Astrocyte (in vitro differentiated cells and primary cell): ENCODE data around the gene PRRX2. TPM values are rescaled to one million over a fixed set of nuclear protein-coding genes. Genes with fewer than 3 reads are reported as not detected.

Experiments used
- DNase-seq: peaks from one replicate; pipeline ENCODE4 v3.0.0-alpha.2; 2010; ENCODE audit warnings: low read depth
- FAIRE-seq: peaks from 2 replicates; lab custom pipeline; 2011; peaks lifted over from hg19 to GRCh38; lab: Jason Lieb, UNC
- H2AFZ ChIP-seq: 2 replicates; pipeline ENCODE4 v1.6.0; 2012; ENCODE audit warnings: low read depth, low read length, inconsistent platforms
- H3K27ac ChIP-seq: 2 replicates; pipeline ENCODE4 v1.5.1; 2011; ENCODE audit warnings: low read depth, low read length, inconsistent platforms
- H3K27me3 ChIP-seq: 2 replicates; pipeline ENCODE4 v1.6.0; 2011; ENCODE audit warnings: low read length, inconsistent platforms; ENCODE audit not compliant: insufficient read depth
- H3K36me3 ChIP-seq: 2 replicates; pipeline ENCODE4 v1.5.1; 2011; ENCODE audit warnings: low read length, inconsistent platforms; ENCODE audit not compliant: insufficient read depth
- H3K4me1 ChIP-seq: 2 replicates; pipeline ENCODE4 v1.5.1; 2011; ENCODE audit warnings: low read length, inconsistent platforms; ENCODE audit not compliant: insufficient read depth
- H3K4me2 ChIP-seq: 2 replicates; pipeline ENCODE4 v1.6.0; 2012; ENCODE audit warnings: low read length, inconsistent platforms
- H3K4me3 ChIP-seq: 2 replicates; pipeline ENCODE4 v1.5.1; 2011; ENCODE audit warnings: low read depth, mild to moderate bottlenecking, low read length, inconsistent platforms; ENCODE audit not compliant: insufficient read depth
- H3K79me2 ChIP-seq: 2 replicates; pipeline ENCODE4 v1.6.0; 2012; ENCODE audit warnings: mild to moderate bottlenecking, low read length, inconsistent platforms; ENCODE audit not compliant: insufficient read depth
- H3K9ac ChIP-seq: 2 replicates; pipeline ENCODE4 v1.6.0; 2012; ENCODE audit warnings: mild to moderate bottlenecking, low read length, inconsistent platforms
- H3K9me3 ChIP-seq: 2 replicates; pipeline ENCODE4 v1.5.1; 2012; ENCODE audit warnings: low read depth, mild to moderate bottlenecking, low read length, inconsistent platforms; ENCODE audit not compliant: insufficient read depth
- H4K20me1 ChIP-seq: 2 replicates; pipeline ENCODE4 v1.6.0; 2012; ENCODE audit warnings: low read length, inconsistent platforms; ENCODE audit not compliant: insufficient read depth
- H3K27ac Mint-ChIP-seq: one replicate; pipeline ENCODE4 v1.8.0; 2021; ENCODE audit warnings: mild to moderate bottlenecking, mixed read lengths; ENCODE audit not compliant: unreplicated experiment
- H3K27me3 Mint-ChIP-seq: one replicate; pipeline ENCODE4 v1.8.0; 2021; ENCODE audit warnings: low read depth, mixed read lengths; ENCODE audit not compliant: unreplicated experiment
- H3K36me3 Mint-ChIP-seq: one replicate; pipeline ENCODE4 v1.8.0; 2021; ENCODE audit warnings: low read depth, mixed read lengths; ENCODE audit not compliant: unreplicated experiment
- H3K4me1 Mint-ChIP-seq: one replicate; pipeline ENCODE4 v1.8.0; 2021; ENCODE audit warnings: low read depth, mixed read lengths; ENCODE audit not compliant: unreplicated experiment
- H3K4me3 Mint-ChIP-seq: one replicate; pipeline ENCODE4 v1.8.0; 2021; ENCODE audit warnings: mild to moderate bottlenecking, moderate library complexity, mixed read lengths; ENCODE audit not compliant: unreplicated experiment
- H3K9me3 Mint-ChIP-seq: one replicate; pipeline ENCODE4 v1.8.0; 2021; ENCODE audit warnings: mild to moderate bottlenecking, mixed read lengths; ENCODE audit not compliant: unreplicated experiment
- CTCF ChIP-seq: IDR thresholded peaks from 2 replicates; pipeline ENCODE4 v1.5.1; 2011; ENCODE audit warnings: low read depth, mild to moderate bottlenecking, inconsistent platforms, low read length, moderate library complexity; ENCODE audit not compliant: insufficient read depth
- EZH2 ChIP-seq: IDR thresholded peaks from 2 replicates; pipeline ENCODE4 v1.6.1; 2012; ENCODE audit warnings: mild to moderate bottlenecking, low read length, inconsistent platforms; ENCODE audit not compliant: insufficient read depth
- total RNA-seq: library from RNA; stranded (reverse); gene quantifications from 2 replicates; pipeline ENCODE4 v1.2.1, GENCODE V29; 2021

PRRX2 gene
- total RNA-seq, 1 donor from 2014 or later: not detected

GRCh38 chr9:129639034-129639630 is 26.3 kb upstream of the PRRX2 start:
- no peak overlapping the region for H3K4me3 Mint-ChIP-seq
- H3K36me3 Mint-ChIP-seq: peaks cover 8% of the 10 kb centered on the region
- DNase-seq: no peak
- H3K4me1 ChIP-seq: peaks cover 20% of the 10 kb centered on the region
- no peak overlapping the region for H3K4me3 ChIP-seq
- no peaks in the 10 kb centered on the region for H3K9me3 ChIP-seq
- FAIRE-seq: no peak
- H4K20me1 ChIP-seq: peaks cover 68% of the 10 kb centered on the region
- no peaks in the 10 kb centered on the region for H3K9me3 Mint-ChIP-seq
- peak overlapping the region; percentile 94 for H3K9ac ChIP-seq
- no peak overlapping the region for H3K27ac ChIP-seq
- peak overlapping the region; percentile 41 for H3K27ac Mint-ChIP-seq
- H3K36me3 ChIP-seq: peaks cover 19% of the 10 kb centered on the region
- H3K4me1 Mint-ChIP-seq: peaks cover 11% of the 10 kb centered on the region
- no peaks in the 10 kb centered on the region for H3K27me3 ChIP-seq
- peaks cover 70% of the 10 kb centered on the region for H3K79me2 ChIP-seq
- no peak overlapping the region for H3K4me2 ChIP-seq
- no peaks in the 10 kb centered on the region for H3K27me3 Mint-ChIP-seq
- H2AFZ ChIP-seq: no peak overlapping the region
- TF ChIP-seq EZH2 (no peak), CTCF (no peak)

- TF ChIP-seq CTCF (no peak), EZH2 (no peak)
- no peak overlapping the region for H2AFZ ChIP-seq
- no peak overlapping the region for H3K27ac ChIP-seq
- H3K36me3 Mint-ChIP-seq: peaks cover 8% of the 10 kb centered on the region
- peak overlapping the region; percentile 94 for H3K9ac ChIP-seq
- peaks cover 64% of the 10 kb centered on the region for H4K20me1 ChIP-seq
- H3K27ac Mint-ChIP-seq: no peak overlapping the region
- no peaks in the 10 kb centered on the region for H3K27me3 ChIP-seq
- no peaks in the 10 kb centered on the region for H3K9me3 Mint-ChIP-seq
- peaks cover 16% of the 10 kb centered on the region for H3K36me3 ChIP-seq
- H3K79me2 ChIP-seq: peaks cover 64% of the 10 kb centered on the region
- H3K9me3 ChIP-seq: no peaks in the 10 kb centered on the region
- H3K4me2 ChIP-seq: peak overlapping the region; percentile 98
- H3K4me3 Mint-ChIP-seq: peak overlapping the region; percentile 94
- no peaks in the 10 kb centered on the region for H3K27me3 Mint-ChIP-seq
- H3K4me3 ChIP-seq: no peak overlapping the region
- peaks cover 20% of the 10 kb centered on the region for H3K4me1 ChIP-seq
- no peak for DNase-seq
- H3K4me1 Mint-ChIP-seq: peaks cover 11% of the 10 kb centered on the region
- FAIRE-seq: no peak
Measured at GRCh38 chr9:129639756-129640085, 25.7 kb upstream of the PRRX2 start.

DNA sequence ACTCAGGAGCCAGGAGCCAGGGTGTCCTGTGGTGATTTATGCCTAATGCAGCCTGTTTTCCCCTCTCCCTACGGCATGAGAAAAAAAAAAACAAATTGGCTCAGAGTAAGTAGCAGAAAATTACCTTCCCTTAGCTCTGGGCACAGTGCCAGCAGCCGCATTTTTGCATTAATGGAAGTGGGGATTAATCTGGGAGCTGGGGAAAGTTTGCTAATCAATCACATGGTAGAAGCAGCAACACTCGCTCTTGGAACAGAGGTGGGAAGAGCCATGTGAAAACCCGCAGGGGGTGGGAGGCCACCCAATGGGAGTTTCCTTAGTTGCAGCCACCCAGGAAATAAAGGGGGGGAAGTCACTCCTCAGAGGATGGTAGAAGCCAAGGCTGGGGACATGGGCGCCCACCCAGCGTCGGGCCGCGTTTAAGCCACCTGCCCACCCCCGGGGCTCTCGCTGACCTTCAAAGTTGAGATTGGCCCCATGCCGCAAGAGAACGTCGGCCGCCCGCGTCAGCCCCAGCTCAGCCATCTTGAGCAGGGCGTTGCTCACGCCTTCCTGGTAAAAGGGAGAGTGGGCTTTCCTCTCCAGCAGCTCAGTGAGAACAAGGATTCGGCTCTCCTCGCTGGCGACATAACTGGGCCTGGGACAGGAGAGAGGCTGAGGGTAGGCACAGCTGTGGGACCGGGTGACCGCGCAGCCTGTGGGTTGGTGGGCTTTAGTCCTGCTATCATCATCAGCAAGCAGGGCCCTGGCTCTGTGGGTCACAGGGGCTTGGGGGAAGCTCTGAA is 25.2 kb upstream of the PRRX2 start:
- H3K9ac ChIP-seq: peak overlapping the region; percentile 94
- H3K9me3 Mint-ChIP-seq: no peaks in the 10 kb centered on the region
- H3K4me3 ChIP-seq: peak overlapping the region; percentile 87
- peaks cover 13% of the 10 kb centered on the region for H3K36me3 ChIP-seq
- peak; percentile 81 for DNase-seq
- no peak overlapping the region for H3K27ac ChIP-seq
- H3K27ac Mint-ChIP-seq: no peak overlapping the region
- no peak for FAIRE-seq
- peaks cover 2% of the 10 kb centered on the region for H3K36me3 Mint-ChIP-seq
- H3K27me3 ChIP-seq: no peaks in the 10 kb centered on the region
- H3K9me3 ChIP-seq: no peaks in the 10 kb centered on the region
- H3K4me1 ChIP-seq: peaks cover 20% of the 10 kb centered on the region
- no peak overlapping the region for H2AFZ ChIP-seq
- peak overlapping the region; percentile 98 for H3K4me2 ChIP-seq
- peaks cover 58% of the 10 kb centered on the region for H4K20me1 ChIP-seq
- TF ChIP-seq EZH2 (no peak), CTCF (no peak)
- H3K27me3 Mint-ChIP-seq: peaks cover under 1% of the 10 kb centered on the region
- H3K79me2 ChIP-seq: peaks cover 59% of the 10 kb centered on the region
- H3K4me1 Mint-ChIP-seq: peaks cover 11% of the 10 kb centered on the region
- H3K4me3 Mint-ChIP-seq: peak overlapping the region; percentile 94
